K562 (cell line): ENCODE results near the gene RELA. TPM values are rescaled to one million over a fixed set of nuclear protein-coding genes. Genes with fewer than 3 reads are reported as not detected.

Experiments used
- ATAC-seq: fragments of 200-7000 bp; cut with Tn5 transposase; 3 replicates; pipeline ENCODE4 v1.9.1; 2020; ENCODE audit warnings: moderate library complexity
- BruUV-seq: library from RNA; stranded (reverse); fragments of 400-500 nt; replicated peaks from 2 replicates; lab custom pipeline; 2021; lab: Mats Ljungman, UMichigan
- CTCF ChIA-PET: fragments of 300-600 bp; formaldehyde crosslinking; extraction: SDS; loops from one replicate; lab custom pipeline; 2021; ENCODE audit warnings: low intra/inter-chr PET ratio; lab: Yijun Ruan, JAX
- POLR2A ChIA-PET: fragments of 300-600, 350-650 bp; sonication (Branson Sonifier 250); formaldehyde crosslinking; extraction: SDS; loops from one replicate; lab custom pipeline; 2021; ENCODE audit warnings: antibody characterized with exemption, inconsistent platforms; lab: Yijun Ruan, JAX
- DNase-seq, 4 experiments: peaks; one replicate each; pipeline versions ENCODE4 v3.0.0 to v3.0.0-alpha.2; 2011 to 2018; ENCODE audit warnings: low spot score in 3 of 4, mixed read lengths in 3 of 4; ENCODE audit errors: extremely low read depth in 1 of 4
- FAIRE-seq: peaks from 2 replicates; lab custom pipeline; 2011; peaks lifted over from hg19 to GRCh38; lab: Jason Lieb, UNC
- H2AFZ ChIP-seq: 2 replicates; pipeline ENCODE4 v1.6.0; 2011; ENCODE audit warnings: low read depth, low read length, control low read depth, inconsistent platforms
- H3K27ac ChIP-seq: fragments of 200-600 bp; 3 replicates; pipeline ENCODE4 v1.8.0; 2011; ENCODE audit warnings: low read depth, mild to moderate bottlenecking, control low read depth, inconsistent platforms, low read length, moderate library complexity, mixed read lengths; ENCODE audit errors: extremely low read depth
- H3K27me3 ChIP-seq, 2 experiments: fragments of 300-600 bp in 1 of 2; 2 replicates in 1 of 2; 3 replicates in 1 of 2; pipeline versions ENCODE4 v1.6.0 to v1.8.0; 2011; ENCODE audit warnings: inconsistent platforms in 2 of 2, low read length in 2 of 2, mild to moderate bottlenecking in 1 of 2, mixed read lengths in 1 of 2, moderate library complexity in 1 of 2; ENCODE audit not compliant: control insufficient read depth in 2 of 2, insufficient read depth in 2 of 2
- H3K36me3 ChIP-seq: fragments of 300-600 bp; 3 replicates; pipeline ENCODE4 v1.8.0; 2011; ENCODE audit warnings: mild to moderate bottlenecking, low read length, inconsistent platforms; ENCODE audit not compliant: control insufficient read depth, insufficient read depth
- H3K4me1 ChIP-seq, 2 experiments: fragments of 200-600 bp in 1 of 2; replicated peaks in 1 of 2; 2 replicates in 1 of 2; 3 replicates in 1 of 2; pipeline versions ENCODE4 v1.5.1 to v1.8.0; 2011; ENCODE audit warnings: inconsistent platforms in 2 of 2, low read length in 2 of 2, mild to moderate bottlenecking in 1 of 2, mixed read lengths in 1 of 2, moderate library complexity in 1 of 2; ENCODE audit not compliant: control insufficient read depth in 2 of 2, insufficient read depth in 2 of 2
- H3K4me2 ChIP-seq: 2 replicates; pipeline ENCODE4 v1.6.1; 2011; ENCODE audit warnings: low read length, control low read depth, inconsistent platforms, mixed read lengths; ENCODE audit not compliant: insufficient read depth
- H3K4me3 ChIP-seq: fragments of 200-600 bp; sonication (generic), shearing (Covaris generic); 2 replicates; pipeline ENCODE4 v1.5.1; 2016; ENCODE audit warnings: control low read depth, inconsistent platforms
- H3K79me2 ChIP-seq: fragments of 200-600 bp; 3 replicates; pipeline ENCODE4 v1.8.0; 2011; ENCODE audit warnings: low read length, inconsistent platforms; ENCODE audit not compliant: control insufficient read depth, insufficient read depth
- H3K9ac ChIP-seq, 2 experiments: 2 replicates each; pipeline versions ENCODE4 v1.6.0 to v1.6.1; 2011; ENCODE audit warnings: low read depth in 2 of 2, low read length in 2 of 2, control low read depth in 1 of 2, inconsistent platforms in 1 of 2, mild to moderate bottlenecking in 1 of 2, mixed read lengths in 1 of 2; ENCODE audit not compliant: insufficient read depth in 1 of 2
- H3K9me1 ChIP-seq: one replicate; pipeline ENCODE4 v1.6.0; 2011; ENCODE audit warnings: inconsistent platforms, mild to moderate bottlenecking, low read length, moderate library complexity; ENCODE audit not compliant: control insufficient read depth, insufficient read depth
- H3K9me3 ChIP-seq: replicated peaks from 2 replicates; pipeline ENCODE4 v1.5.1; 2011; ENCODE audit warnings: low read depth, low read length, inconsistent platforms; ENCODE audit not compliant: control insufficient read depth, insufficient read depth
- H4K20me1 ChIP-seq: replicated peaks from 2 replicates; pipeline ENCODE4 v1.6.1; 2011; ENCODE audit warnings: low read length, inconsistent platforms, mixed read lengths; ENCODE audit not compliant: control insufficient read depth, insufficient read depth
- CTCF ChIP-seq, 3 experiments: IDR thresholded peaks in 2 of 3; conservative IDR thresholded peaks in 1 of 3; 2 replicates each; pipeline ENCODE4 v1.5.1; 2011 to 2012; ENCODE audit warnings: low read length in 3 of 3, mild to moderate bottlenecking in 3 of 3, control low read depth in 2 of 3, improper control_type of control experiment in 1 of 3, inconsistent platforms in 1 of 3, low read depth in 1 of 3, mixed read lengths in 1 of 3, moderate library complexity in 1 of 3; ENCODE audit not compliant: insufficient read depth in 2 of 3
- HDAC6 ChIP-seq: IDR thresholded peaks from 2 replicates; pipeline ENCODE4 v1.6.1; 2012; ENCODE audit warnings: low read depth, mild to moderate bottlenecking, control low read depth, inconsistent platforms, low read length, moderate library complexity
- MEIS2 ChIP-seq: fragments of 450-650 bp; IDR thresholded peaks from 2 replicates; pipeline ENCODE4 v1.6.1; 2014; ENCODE audit warnings: mild to moderate bottlenecking; ENCODE audit not compliant: partially characterized antibody
- MTF1 ChIP-seq: fragments of 250-450 bp; sonication (Bioruptor Pico); IDR thresholded peaks from 2 replicates; pipeline ENCODE4 v1.9.0; 2021; ENCODE audit warnings: moderate library complexity, mild to moderate bottlenecking, inconsistent platforms, borderline replicate concordance
- PTTG1 ChIP-seq: fragments of 450-650 bp; IDR thresholded peaks from 2 replicates; pipeline ENCODE4 v1.6.1; 2016; ENCODE audit warnings: low read depth, mild to moderate bottlenecking, missing genetic modification characterization, missing compliant biosample characterization
- ZC3H11A ChIP-seq: IDR thresholded peaks from 2 replicates; pipeline ENCODE4 v1.6.1; 2012; ENCODE audit warnings: low read depth, low read length, improper control_type of control experiment
- ZNF124 ChIP-seq: sonication (generic); formaldehyde crosslinking; IDR thresholded peaks from 2 replicates; pipeline ENCODE4 v1.8.1; 2022; ENCODE audit warnings: missing genetic modification reagents
- ZNF133 ChIP-seq: fragments of 250-450 bp; sonication (Bioruptor Pico); IDR thresholded peaks from 2 replicates; pipeline ENCODE4 v1.4.0; 2020; ENCODE audit warnings: mild to moderate bottlenecking
- ZNF57 ChIP-seq: fragments of 450-650 bp; formaldehyde crosslinking; IDR thresholded peaks from 2 replicates; pipeline ENCODE4 v1.4.0; 2020; ENCODE audit warnings: mild to moderate bottlenecking, moderate library complexity
- WGBS: fragments of 100-300 bp; shearing (Covaris generic); methylation state at CpG from one replicate; pipeline ENCODE4 v1.1.6; 2016; ENCODE audit warnings: low coverage, mixed read lengths; ENCODE audit not compliant: insufficient coverage; ENCODE audit errors: missing lambda C conversion rate; 5-methylcytosine and 5-hydroxymethylcytosine counted together
- in situ Hi-C: fragments of 300-500 bp; cut with MboI; formaldehyde crosslinking; loops from 4 replicates; pipeline ENCODE4 v1.15.0; 2018; ENCODE audit warnings: inconsistent platforms, mixed read lengths
- intact Hi-C: fragments of 100-400 bp; cut with micrococcal nuclease; formaldehyde crosslinking; loops from 2 replicates; pipeline ENCODE4 v1.14.2; 2022
- polyA plus RNA-seq, 8 experiments: library from polyadenylated mRNA; depleted of rRNA in 4 of 8; stranded (reverse) in 5 of 8; unstranded in 3 of 8; fragments of >200 nt; fragmentation: Nextera tagmentation in 2 of 8; fragmentation: Illumina TruSeq in 1 of 8; extraction: Ambion mirVana in 2 of 8; extraction: Trizol in 1 of 8; gene quantifications; 2 replicates each; pipeline versions ENCODE4 v1.2.1 to v1.2.3, GENCODE V29; 2011 to 2014; ENCODE audit warnings: inconsistent platforms in 1 of 8, missing spikeins in 1 of 8
- total RNA-seq, 7 experiments: library from RNA; depleted of rRNA in 6 of 7; stranded (reverse); fragments of >200 nt in 6 of 7; fragmentation: Illumina TruSeq in 2 of 7; extraction: Trizol in 2 of 7; gene quantifications; 2 replicates each; pipeline versions ENCODE4 v1.2.1 to v1.2.3, GENCODE V29; 2011 to 2021; ENCODE audit warnings: low replicate concordance in 1 of 7

Gene RELA
- total and polyA plus RNA-seq, 9 of the 15 experiments (the other 6 are each of a cell fraction or from before 2014, with no cell fraction given), result 6.0 to 67.4 (median 20.6) TPM

GRCh38 chr11:65700399-65700798, 37.7 kb upstream of the RELA start:
- Histone ChIP-seq H3K9me1 (no peaks in the 10 kb centered on the region), H3K36me3 (no peaks in the 10 kb centered on the region), H3K4me3 (no peak overlapping the region), H3K27ac (no peak overlapping the region), H3K4me1 (peaks cover 0 to 10% of the 10 kb centered on the region in 2 experiments; a peak in 2 of 5 replicates), H3K4me2 (no peak overlapping the region), H2AFZ (no peak overlapping the region), H4K20me1 (0 out of 2 replicates have a peak, but pooled peaks cover 3% of the 10 kb centered on the region), H3K9ac (no peak overlapping the region), H3K27me3 (peaks cover 0 to 2% of the 10 kb centered on the region in 2 experiments; a peak in 2 of 5 replicates), H3K79me2 (no peaks in the 10 kb centered on the region), H3K9me3 (no peaks in the 10 kb centered on the region)
- FAIRE-seq (no peak), DNase-seq (no peak), ATAC-seq (no peak)
- ChIA-PET CTCF (interaction anchor here (0.6 kb wide), 1 partner anchor 115 kb away, joined by 3 read pairs; no protein-coding TSS in a partner anchor), POLR2A (no interaction called here)
- TF ChIP-seq ZNF133 (CRISPR knock-in tag) (no peak), HDAC6 (no peak), ZNF124 (CRISPR knock-in tag) (no peak), ZC3H11A (no peak), CTCF (IDR thresholded peaks at IDR 0.05 in 2 of 3, conservative IDR thresholded peaks at IDR 0.05 in 1 of 3; ENCODE audit: insufficient read depth in 2 of 3, low read depth in 1 of 3, low read length in 3 of 3) (peak in 1 of 3 experiments; percentile 11; a peak in 1 of 6 replicates), MEIS2 (peak; percentile 10), PTTG1 (tag) (no peak), MTF1 (CRISPR knock-in tag) (no peak), ZNF57 (CRISPR knock-in tag) (no peak)
- in situ Hi-C loops (no loop called here), intact Hi-C loops (no loop called here)
- 3% methylated on average over 3 of the region's 3 CpGs for WGBS
- no TSS peak for BruUV-seq
